Ishikawa (cell line): ENCODE measurements around the gene ACTN4.

Source experiments
- CEBPB ChIP-seq: IDR thresholded peaks from 2 replicates; pipeline ENCODE4 v1.6.1; 2012
- CREB1 ChIP-seq: IDR thresholded peaks from 2 replicates; pipeline ENCODE4 v1.6.1; 2012; ENCODE audit warnings: low read depth
- EGR1 ChIP-seq: IDR thresholded peaks from 2 replicates; pipeline ENCODE4 v1.6.1; 2012
- EP300 ChIP-seq: IDR thresholded peaks from 2 replicates; pipeline ENCODE4 v1.6.1; 2012; ENCODE audit warnings: borderline replicate concordance
- FOXM1 ChIP-seq: IDR thresholded peaks from 2 replicates; pipeline ENCODE4 v1.6.1; 2012; ENCODE audit warnings: low read depth, borderline replicate concordance
- NFIC ChIP-seq: IDR thresholded peaks from 2 replicates; pipeline ENCODE4 v1.6.1; 2012
- RAD21 ChIP-seq: IDR thresholded peaks from 2 replicates; pipeline ENCODE4 v1.6.1; 2012; ENCODE audit warnings: low read depth
- TAF1 ChIP-seq: IDR thresholded peaks from 2 replicates; pipeline ENCODE4 v1.6.1; 2012; ENCODE audit warnings: low read depth, mild to moderate bottlenecking
- TCF12 ChIP-seq: IDR thresholded peaks from 2 replicates; pipeline ENCODE4 v1.6.1; 2012; ENCODE audit warnings: low read depth
- TEAD4 ChIP-seq: IDR thresholded peaks from 2 replicates; pipeline ENCODE4 v1.6.1; 2012
- USF1 ChIP-seq: IDR thresholded peaks from 2 replicates; pipeline ENCODE4 v1.6.1; 2012
- YY1 ChIP-seq: IDR thresholded peaks from 2 replicates; pipeline ENCODE4 v1.6.1; 2012; ENCODE audit warnings: low read depth
- ZBTB7A ChIP-seq: IDR thresholded peaks from 2 replicates; pipeline ENCODE4 v1.6.1; 2012; ENCODE audit warnings: low read depth
- TF ChIP-seq, protein P1 (sequence below): IDR thresholded peaks from 2 replicates; pipeline ENCODE4 v1.6.1; 2012
- TF ChIP-seq, protein P2 (sequence below): IDR thresholded peaks from 2 replicates; pipeline ENCODE4 v1.6.1; 2012; ENCODE audit warnings: low read depth, mild to moderate bottlenecking

The ACTN4 gene

DNA sequence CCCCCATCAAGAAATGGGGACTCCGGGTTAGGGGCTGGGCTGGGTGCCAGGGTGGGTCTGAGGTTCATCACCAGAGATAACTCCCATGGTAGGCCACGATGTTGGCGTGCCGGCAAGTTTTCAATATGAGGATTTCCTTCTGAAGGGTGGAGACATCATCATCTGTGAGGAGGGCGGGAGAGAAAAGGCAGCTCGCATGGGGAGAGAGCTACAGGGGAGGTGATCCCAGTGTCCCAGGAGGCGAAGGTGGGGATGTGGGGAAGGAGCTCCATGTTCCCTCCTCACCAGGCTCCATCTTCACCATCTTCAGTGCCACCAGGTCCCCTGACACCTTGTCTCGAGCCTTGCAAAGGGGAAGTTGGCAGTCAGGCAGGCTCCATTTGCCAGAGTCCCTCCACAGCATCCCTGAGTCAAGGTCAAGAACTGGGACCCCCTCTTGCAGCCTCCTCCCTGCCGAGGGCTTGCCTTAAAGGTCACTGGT is 30.1 kb upstream of the ACTN4 start:
- no peak for TF ChIP-seq TAF1
- TF ChIP-seq, protein P1, sequence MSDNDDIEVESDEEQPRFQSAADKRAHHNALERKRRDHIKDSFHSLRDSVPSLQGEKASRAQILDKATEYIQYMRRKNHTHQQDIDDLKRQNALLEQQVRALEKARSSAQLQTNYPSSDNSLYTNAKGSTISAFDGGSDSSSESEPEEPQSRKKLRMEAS: no peak
- TF ChIP-seq YY1: no peak
- no peak for TF ChIP-seq TCF12
- no peak for TF ChIP-seq TEAD4
- TF ChIP-seq CEBPB: no peak
- TF ChIP-seq NFIC: no peak

DNA sequence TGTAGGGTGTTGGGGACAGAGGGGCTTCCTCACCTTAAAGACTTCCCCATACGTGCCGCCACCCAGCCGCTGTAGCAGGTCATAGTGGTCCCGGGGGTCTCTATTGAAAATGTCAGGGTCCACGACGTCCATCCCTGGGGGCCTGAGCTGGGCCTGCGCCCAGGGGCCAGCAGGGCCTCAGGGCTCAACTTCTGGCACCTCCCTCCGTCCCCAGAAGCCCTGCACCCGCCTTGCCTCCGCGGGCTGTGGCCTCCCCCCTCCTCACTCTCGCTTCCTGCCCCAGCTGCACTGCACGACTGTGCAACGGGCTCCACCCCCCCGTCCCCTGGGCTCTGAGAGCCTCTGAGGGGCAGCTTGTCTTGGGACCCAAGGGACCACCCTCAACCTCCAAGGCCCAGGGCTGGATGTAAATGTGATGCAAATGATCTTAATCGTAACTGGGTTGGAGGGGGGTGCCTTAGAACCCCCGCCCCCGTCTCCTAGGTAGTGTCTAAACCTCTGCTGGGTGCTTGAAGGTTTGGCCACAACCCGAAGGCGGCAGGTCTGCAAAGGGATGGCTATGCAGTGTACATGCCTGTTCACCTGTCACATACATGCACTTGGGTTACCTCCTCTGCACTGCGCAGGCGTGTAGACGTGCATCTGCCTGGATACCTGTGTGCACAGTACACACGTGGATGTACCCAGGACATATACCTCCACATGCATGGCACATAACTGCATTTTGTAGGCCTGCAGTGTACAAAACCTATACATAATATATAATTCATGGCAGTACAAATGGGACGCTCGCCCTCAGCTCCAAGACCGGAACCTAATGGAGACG is 29.5 kb upstream of the ACTN4 start, which contains the start of gene MAP4K1:
Gene MAP4K1, minus strand, starts transcription at position 190 of the 826 bp plus-strand sequence. Its CDS starts 58 bp downstream, at position 132.
- TF ChIP-seq NFIC (no peak), CEBPB (no peak), ZBTB7A (no peak), RAD21 (no peak), TAF1 (no peak), TEAD4 (no peak), EGR1 (no peak), USF1 (no peak), EP300 (no peak), FOXM1 (no peak), TCF12 (no peak)
- TF ChIP-seq, protein P2, sequence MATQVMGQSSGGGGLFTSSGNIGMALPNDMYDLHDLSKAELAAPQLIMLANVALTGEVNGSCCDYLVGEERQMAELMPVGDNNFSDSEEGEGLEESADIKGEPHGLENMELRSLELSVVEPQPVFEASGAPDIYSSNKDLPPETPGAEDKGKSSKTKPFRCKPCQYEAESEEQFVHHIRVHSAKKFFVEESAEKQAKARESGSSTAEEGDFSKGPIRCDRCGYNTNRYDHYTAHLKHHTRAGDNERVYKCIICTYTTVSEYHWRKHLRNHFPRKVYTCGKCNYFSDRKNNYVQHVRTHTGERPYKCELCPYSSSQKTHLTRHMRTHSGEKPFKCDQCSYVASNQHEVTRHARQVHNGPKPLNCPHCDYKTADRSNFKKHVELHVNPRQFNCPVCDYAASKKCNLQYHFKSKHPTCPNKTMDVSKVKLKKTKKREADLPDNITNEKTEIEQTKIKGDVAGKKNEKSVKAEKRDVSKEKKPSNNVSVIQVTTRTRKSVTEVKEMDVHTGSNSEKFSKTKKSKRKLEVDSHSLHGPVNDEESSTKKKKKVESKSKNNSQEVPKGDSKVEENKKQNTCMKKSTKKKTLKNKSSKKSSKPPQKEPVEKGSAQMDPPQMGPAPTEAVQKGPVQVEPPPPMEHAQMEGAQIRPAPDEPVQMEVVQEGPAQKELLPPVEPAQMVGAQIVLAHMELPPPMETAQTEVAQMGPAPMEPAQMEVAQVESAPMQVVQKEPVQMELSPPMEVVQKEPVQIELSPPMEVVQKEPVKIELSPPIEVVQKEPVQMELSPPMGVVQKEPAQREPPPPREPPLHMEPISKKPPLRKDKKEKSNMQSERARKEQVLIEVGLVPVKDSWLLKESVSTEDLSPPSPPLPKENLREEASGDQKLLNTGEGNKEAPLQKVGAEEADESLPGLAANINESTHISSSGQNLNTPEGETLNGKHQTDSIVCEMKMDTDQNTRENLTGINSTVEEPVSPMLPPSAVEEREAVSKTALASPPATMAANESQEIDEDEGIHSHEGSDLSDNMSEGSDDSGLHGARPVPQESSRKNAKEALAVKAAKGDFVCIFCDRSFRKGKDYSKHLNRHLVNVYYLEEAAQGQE: no peak
- TF ChIP-seq, protein P1: no peak

- TF ChIP-seq USF1 (peak; percentile 99), TAF1 (peak; percentile 37; the same call in 1 of the 2 replicates), EGR1 (0 out of 2 replicates have a peak, but pooled peaks have one; percentile 27), YY1 (peak; percentile 45; the same call in 1 of the 2 replicates), TCF12 (no peak; the same call in 1 of the 2 replicates), TEAD4 (peak; percentile 11; the same call in 1 of the 2 replicates), ZBTB7A (no peak), CREB1 (peak; percentile 84), RAD21 (no peak)
- TF ChIP-seq, protein P1: peak; percentile 93
Measured at GRCh38 chr19:38618590-38619360, 28.7 kb upstream of the ACTN4 start, which contains the start of gene EIF3K. Gene EIF3K (plus strand): TSS chr19:38619188. CDS start chr19:38619269, 81 bp downstream.

DNA sequence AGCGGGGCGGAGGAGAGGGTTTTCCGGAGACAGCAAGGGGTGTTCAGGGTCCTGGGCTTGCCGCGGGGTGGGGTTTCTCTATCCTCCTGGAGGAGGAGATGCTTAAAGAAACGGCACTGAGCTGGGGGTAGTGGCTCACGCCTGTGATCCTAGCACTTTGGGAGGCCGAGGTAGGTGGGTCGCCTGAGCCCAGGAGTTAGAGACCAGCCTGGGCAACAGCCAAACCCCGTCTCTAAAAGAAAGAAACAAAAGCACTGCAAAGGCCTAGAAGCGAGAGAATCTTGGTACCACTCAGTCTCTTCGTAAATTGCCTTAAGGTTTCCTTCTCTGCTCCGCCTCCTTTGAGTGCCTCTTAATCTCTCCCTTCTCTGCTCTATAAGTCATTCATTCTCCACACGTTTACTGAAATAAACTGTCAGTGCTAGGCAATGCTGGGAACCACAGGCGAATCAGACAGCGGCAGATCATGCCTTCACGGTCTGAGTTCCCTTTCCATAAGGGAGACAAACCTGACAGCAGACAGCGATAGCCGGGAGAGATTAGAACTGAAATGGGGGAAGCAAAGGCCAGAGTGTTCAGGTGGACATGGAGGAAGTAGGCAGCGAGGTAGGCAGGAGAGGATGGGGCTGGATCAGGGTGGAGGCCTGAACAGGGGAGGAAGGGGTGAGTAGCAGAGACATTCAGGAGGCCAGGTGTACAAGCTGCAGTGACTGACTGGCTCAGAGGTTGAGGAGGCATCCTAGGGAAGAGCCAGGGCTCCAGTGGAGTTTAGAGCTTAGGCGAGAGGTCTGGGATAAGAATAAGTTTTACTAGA is 27.9 kb upstream of the ACTN4 start:
- no peak for TF ChIP-seq EP300
- TF ChIP-seq CEBPB: no peak
- no peak for TF ChIP-seq NFIC
- TF ChIP-seq, protein P1: no peak
- TF ChIP-seq, protein P2: no peak
- TF ChIP-seq TCF12: no peak
- TF ChIP-seq TAF1: no peak; the same call in 1 of the 2 replicates
- no peak for TF ChIP-seq USF1
- no peak for TF ChIP-seq RAD21
- TF ChIP-seq ZBTB7A: no peak
- TF ChIP-seq EGR1: no peak
- TF ChIP-seq FOXM1: no peak
- no peak for TF ChIP-seq YY1
- no peak for TF ChIP-seq CREB1
- no peak for TF ChIP-seq TEAD4
